Activated CD8-positive, alpha-beta memory T cell treated with anti-CD3 and anti-CD28 coated beads for 1 hour (primary cell): ENCODE data around the gene TYRO3.
A peak's percentile ranks its signal among the peaks of the same experiment; 100 is the strongest.
"Not testable (repeated sequence)": the region's sequence is repeated elsewhere in the genome, so short reads cannot be mapped to it uniquely, and the experiment has no call there.

Experiments
- DNase-seq, 2 donors: peaks; one replicate each; pipeline ENCODE4 v3.0.0-alpha.2; 2020; ENCODE audit warnings: low read depth in 1 of 2; ENCODE audit errors: extremely low read depth in 1 of 2

Gene TYRO3

GRCh38 chr15:41572866-41573265 is 13.9 kb downstream of the TYRO3 start:
- no peak for DNase-seq

- DNase-seq = no peak
Observed at GRCh38 chr15:41573396-41573795, 14.4 kb downstream of the TYRO3 start.

DNA sequence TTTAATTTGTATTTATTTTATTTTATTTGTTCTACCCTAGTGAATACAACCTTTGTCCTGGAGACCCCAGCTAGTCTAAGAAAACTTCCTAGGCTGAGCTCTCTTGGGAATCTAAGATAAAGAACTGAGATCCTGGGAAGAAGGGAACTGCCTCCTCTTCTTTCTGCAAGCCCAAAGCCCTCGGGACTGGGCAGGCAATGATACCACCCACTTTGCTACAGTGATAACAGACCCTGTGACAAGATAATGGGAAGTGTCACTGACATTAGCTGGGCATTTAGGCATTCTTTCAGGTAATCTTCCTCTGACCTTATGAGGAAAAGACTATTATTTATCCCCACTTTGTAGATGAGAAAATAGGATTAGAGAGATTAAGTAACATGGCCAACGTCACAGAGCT is 15.1 kb downstream of the TYRO3 start:
- no peak for DNase-seq

DNA sequence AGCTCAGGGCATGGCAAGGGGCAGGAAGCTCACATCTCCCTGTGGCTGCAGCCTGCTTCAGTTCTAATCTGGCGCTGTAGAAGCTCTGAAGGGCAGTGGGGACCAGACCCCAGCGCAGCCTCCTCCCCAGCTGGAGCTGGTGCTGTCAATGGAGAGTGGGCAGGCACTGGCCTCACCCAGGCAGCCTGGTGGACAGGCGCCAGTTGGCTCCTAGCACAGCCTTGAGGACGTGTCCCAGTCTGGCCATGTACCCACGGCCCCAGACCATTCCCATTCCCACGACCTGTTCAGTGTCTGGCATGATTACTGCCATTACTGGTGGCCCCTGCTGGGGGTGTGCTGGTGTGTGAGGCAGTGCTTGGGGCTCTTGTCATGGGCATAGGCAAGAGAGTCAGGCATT is 16.3 kb downstream of the TYRO3 start:
- no peak for DNase-seq

DNA sequence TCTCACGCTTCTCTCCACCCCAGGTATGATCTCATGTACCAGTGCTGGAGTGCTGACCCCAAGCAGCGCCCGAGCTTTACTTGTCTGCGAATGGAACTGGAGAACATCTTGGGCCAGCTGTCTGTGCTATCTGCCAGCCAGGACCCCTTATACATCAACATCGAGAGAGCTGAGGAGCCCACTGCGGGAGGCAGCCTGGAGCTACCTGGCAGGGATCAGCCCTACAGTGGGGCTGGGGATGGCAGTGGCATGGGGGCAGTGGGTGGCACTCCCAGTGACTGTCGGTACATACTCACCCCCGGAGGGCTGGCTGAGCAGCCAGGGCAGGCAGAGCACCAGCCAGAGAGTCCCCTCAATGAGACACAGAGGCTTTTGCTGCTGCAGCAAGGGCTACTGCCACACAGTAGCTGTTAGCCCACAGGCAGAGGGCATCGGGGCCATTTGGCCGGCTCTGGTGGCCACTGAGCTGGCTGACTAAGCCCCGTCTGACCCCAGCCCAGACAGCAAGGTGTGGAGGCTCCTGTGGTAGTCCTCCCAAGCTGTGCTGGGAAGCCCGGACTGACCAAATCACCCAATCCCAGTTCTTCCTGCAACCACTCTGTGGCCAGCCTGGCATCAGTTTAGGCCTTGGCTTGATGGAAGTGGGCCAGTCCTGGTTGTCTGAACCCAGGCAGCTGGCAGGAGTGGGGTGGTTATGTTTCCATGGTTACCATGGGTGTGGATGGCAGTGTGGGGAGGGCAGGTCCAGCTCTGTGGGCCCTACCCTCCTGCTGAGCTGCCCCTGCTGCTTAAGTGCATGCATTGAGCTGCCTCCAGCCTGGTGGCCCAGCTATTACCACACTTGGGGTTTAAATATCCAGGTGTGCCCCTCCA is 19.1 kb downstream of the TYRO3 start:
- no peak for DNase-seq

DNA sequence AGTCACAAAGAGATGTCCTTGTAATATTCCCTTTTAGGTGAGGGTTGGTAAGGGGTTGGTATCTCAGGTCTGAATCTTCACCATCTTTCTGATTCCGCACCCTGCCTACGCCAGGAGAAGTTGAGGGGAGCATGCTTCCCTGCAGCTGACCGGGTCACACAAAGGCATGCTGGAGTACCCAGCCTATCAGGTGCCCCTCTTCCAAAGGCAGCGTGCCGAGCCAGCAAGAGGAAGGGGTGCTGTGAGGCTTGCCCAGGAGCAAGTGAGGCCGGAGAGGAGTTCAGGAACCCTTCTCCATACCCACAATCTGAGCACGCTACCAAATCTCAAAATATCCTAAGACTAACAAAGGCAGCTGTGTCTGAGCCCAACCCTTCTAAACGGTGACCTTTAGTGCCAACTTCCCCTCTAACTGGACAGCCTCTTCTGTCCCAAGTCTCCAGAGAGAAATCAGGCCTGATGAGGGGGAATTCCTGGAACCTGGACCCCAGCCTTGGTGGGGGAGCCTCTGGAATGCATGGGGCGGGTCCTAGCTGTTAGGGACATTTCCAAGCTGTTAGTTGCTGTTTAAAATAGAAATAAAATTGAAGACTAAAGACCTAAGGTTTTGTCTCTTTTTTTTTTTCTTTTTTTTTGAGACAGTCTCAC is 19.8 kb downstream of the TYRO3 start:
- DNase-seq = no peak

- DNase-seq = no peak
Observed at GRCh38 chr15:41581110-41581509, 22.1 kb downstream of the TYRO3 start.

GRCh38 chr15:41583795-41584194 is 24.8 kb downstream of the TYRO3 start:
- no peak for DNase-seq

- DNase-seq = no peak
Observed at GRCh38 chr15:41584636-41585126, 25.7 kb downstream of the TYRO3 start.

GRCh38 chr15:41585127-41586047 is 26.4 kb downstream of the TYRO3 start:
- peak in 1 of 2 donors; percentile 7 for DNase-seq

DNA sequence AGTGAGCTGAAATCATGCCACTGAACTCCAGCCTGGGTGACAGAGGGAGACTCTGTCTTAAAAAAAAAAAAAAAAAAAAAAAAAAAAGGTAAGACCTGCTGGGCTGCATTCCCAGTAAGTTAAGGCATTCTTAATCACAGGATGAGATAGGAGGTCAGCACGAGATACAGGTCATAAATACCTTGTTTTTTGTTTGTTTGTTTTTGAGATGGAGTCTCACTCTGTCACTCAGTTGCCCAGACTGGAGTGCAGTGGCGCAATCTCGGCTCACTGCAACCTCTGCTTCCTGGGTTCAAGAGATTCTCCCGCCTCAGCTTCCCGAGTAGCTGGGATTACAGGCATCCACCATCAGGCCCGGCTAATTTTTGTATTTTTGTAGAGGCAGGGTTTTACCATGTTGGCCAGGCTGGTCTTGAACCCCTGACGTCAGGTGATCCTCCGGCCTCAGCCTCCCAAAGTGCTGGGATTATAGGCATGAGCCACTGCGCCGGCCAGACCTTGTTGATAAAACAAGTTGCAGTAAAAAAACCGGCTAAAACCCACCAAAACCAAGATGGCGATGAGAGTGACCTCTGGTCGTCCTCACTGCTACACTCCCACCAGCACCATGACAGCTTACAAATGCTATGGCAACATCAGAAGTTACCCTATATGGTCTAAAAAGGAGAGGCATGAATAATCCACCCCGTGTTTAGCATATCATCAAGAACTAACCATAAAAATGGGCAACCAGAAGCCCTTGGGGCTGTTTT is 27.7 kb downstream of the TYRO3 start:
- DNase-seq = not testable (repeated sequence)

DNA sequence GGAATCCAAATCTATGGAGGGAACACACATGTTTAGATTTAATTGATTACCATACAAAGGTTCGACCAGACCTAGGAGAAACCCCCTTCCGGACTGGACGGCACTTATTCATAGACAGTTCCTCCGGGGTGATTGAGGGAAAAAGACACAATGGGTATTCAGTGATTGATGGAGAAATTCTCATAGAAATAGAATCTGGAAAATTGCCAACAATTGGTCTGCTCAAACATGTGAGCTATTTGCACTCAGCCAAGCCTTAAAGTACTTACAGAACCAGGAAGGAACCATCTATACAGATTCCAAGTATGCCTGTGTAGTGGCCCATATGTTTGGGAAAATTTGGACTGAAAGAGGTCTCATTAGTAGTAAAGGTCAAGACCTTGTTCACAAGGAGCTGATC is 30.0 kb downstream of the TYRO3 start:
- not testable (repeated sequence) for DNase-seq

GRCh38 chr15:41589571-41589970 is 30.6 kb downstream of the TYRO3 start:
- not testable (repeated sequence) for DNase-seq

DNA sequence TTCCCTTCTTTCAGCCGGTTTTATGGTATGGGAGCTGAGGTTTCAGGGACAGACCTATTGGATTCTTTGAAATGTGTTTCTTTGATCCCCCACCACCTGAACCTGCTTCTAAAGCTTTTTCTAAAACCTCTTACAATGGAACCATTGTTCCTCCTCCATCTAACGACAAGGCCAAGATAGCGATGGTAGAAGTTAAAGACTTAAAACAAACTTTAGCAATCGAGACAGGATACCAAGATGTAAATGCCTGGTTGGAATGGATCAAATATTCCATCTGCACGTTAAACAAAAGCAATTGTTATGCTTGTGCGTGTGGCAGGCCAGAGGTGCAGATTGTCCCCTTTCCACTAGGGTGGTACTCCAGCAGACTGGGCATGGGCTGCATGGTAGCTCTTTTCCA is 32.2 kb downstream of the TYRO3 start:
- DNase-seq = not testable (repeated sequence)

DNA sequence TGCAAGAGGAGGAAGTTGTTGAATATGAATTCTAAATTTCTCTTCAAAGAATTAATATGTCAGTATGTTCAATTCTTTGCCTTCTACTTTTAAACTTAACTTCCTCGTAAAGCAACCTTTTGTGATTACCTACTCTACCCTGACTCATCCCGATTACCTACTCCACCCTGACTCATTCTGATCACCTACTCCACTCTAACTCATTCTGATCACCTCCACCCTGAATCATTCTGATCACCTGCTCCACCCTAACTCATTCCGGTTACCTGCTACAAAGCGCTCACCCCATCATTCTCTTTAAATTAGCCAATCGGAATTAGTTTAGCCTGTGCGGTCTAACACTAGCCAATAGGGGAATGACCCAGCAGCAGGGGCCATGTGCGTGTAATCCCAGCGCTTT is 33.7 kb downstream of the TYRO3 start:
- DNase-seq = not testable (repeated sequence)

- no peak for DNase-seq
Observed at GRCh38 chr15:41594801-41595746, 36.1 kb downstream of the TYRO3 start.

DNA sequence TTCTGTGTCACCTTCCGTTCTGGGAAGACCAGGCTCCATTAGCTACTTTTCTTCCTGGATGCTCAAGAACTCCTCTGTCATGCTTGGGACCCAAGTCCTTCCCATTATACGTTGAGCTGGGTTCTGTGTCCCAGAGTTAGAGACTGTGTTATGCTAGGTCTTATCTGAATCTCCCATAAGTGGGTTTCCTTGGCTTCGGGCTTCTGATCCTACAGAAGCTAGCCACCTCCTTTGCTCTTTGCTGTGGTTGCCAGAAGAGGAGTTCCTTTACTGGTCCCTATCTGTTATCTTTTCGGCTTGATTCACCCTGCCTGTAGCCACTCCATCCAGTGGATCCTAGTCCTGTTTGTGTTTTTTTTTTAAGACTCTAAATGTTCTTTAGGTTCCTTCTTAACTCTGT is 38.0 kb downstream of the TYRO3 start:
- DNase-seq = no peak

- DNase-seq = no peak
Observed at GRCh38 chr15:41597787-41598186, 38.8 kb downstream of the TYRO3 start.

- DNase-seq = no peak
Observed at GRCh38 chr15:41599061-41599460, 40.0 kb downstream of the TYRO3 start.
